ENCODE data around the gene SEC24C. TPM values are rescaled to one million over a fixed set of nuclear protein-coding genes. Genes with fewer than 3 reads are reported as not detected.
A peak's percentile ranks its signal among the peaks of the same experiment; 100 is the strongest.
"Not testable (repeated sequence)": the region's sequence is repeated elsewhere in the genome, so short reads cannot be mapped to it uniquely, and the experiment has no call there.

Gene SEC24C
- polyA plus RNA-seq, 6 donors from 2014 or later, result 20.3 to 39.4 (median 28.2) TPM

DNA sequence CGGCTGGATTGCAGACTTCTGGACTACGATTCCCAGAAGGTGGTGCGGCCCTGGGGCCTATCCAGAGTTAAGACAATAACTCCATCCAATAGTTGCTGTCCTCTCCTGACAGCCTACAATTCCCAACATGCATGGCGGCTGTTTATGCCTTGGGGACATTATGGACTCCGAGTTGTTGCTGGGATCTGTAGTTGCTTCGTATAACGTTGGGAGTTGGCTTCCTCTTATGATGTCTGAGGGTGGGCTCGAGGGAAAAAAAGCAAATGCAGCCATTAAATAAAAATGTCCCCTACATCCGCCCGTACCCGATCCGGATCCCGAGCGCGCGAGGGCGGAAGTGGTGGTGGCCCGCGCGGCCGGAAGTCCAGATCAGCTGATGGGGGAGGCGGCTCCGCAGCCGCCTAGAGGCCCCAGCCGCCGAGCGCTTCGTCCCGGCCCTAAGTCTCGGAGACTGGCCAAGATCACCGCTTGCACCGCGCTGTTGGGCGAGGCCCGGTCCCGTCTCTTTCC, 41.1 kb downstream of the SEC24C start, which contains the start of gene ZSWIM8:
Gene ZSWIM8 (plus strand): TSS at position 396 of the 510 bp plus-strand sequence. CDS start 273 bp downstream, outside the sequence.
- Mint-ChIP-seq H3K4me1 (peaks cover 40 to 49% (median 44%) of the 10 kb centered on the region in 3 donors), H3K27me3 (no peaks in the 10 kb centered on the region), H3K4me3 (peak within 1 kb of the TSS; percentile 97 to 99 (median 99)), H3K9me3 (no peaks in the 10 kb centered on the region), H3K27ac (peak within 1 kb of the TSS; percentile 96 to 99 (median 98)), H3K36me3 (peaks cover 0 to 9% of the 10 kb centered on the region in 2 donors)
- peak; percentile 86 for DNase-seq
- peak; percentile 81 to 84 for ATAC-seq (ENCODE audit: low read depth in 2 of 2)

DNA sequence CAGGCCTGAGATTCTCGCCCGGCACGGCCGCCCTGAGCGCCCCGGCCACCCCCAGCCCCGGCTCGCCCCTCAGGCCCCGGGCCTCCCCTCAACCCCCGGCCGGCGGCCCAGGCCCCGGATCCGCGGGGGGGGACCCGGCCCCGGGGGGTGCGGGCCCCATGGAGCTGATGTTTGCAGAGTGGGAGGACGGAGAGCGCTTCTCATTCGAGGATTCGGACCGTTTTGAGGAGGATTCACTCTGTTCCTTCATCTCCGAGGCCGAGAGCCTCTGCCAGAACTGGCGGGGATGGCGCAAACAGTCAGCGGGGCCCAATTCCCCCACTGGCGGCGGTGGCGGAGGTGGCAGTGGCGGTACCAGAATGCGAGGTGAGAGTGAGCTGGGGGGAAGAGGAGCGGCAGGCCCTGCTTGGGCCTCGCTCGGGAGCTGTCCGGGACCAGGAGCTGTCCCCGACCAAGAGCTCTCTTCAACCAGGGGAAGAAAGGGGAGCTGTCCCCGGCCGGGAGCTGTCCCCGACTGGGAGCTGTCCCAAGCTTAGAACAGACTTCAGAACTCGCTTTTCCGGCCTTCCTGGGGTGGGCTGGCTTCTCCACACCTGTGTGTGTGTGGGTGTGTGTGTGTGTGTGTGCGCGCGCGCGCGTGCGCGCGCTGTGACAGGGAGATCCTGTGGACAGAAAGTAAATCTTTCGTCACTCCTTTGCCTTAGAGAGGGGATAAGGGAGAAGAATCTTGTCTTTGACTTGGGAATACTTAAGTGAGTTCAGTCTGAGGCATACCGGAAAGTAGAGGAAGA, 41.7 kb downstream of the SEC24C start:
- peak; percentile 22 to 24 for ATAC-seq (ENCODE audit: low read depth in 2 of 2)
- peaks cover 0 to 14% of the 10 kb centered on the region in 2 donors for H3K36me3 Mint-ChIP-seq
- no peaks in the 10 kb centered on the region for H3K27me3 Mint-ChIP-seq
- no peak for DNase-seq
- no peaks in the 10 kb centered on the region for H3K9me3 Mint-ChIP-seq
- peak overlapping the region; percentile 96 to 99 (median 98) for H3K27ac Mint-ChIP-seq
- H3K4me3 Mint-ChIP-seq, result peak overlapping the region; percentile 97 to 99 (median 99)
- peaks cover 33 to 42% (median 37%) of the 10 kb centered on the region in 3 donors for H3K4me1 Mint-ChIP-seq

DNA sequence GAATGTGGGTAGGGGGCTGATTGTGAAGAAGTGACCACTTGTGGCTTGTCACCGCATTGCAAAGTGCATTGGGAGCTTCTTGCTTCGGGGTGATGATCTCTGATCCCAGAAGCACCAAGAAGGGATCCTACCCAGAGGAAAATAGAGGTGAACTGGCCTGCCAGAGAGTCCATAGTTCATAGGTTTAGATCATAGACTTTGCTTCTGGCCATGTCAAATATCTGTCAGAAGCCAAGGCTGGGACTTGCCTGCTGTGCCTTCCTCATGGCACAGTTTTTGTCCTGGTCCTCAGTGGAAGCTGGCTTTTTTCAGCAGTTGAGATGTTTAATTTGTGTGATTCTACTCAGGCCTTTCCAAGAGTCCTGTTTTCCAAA, 42.3 kb downstream of the SEC24C start:
- peaks cover 33 to 38% (median 34%) of the 10 kb centered on the region in 3 donors for H3K4me1 Mint-ChIP-seq
- DNase-seq (no peak), ATAC-seq (ENCODE audit: low read depth in 2 of 2) (no peak)
- peaks cover 0 to 20% of the 10 kb centered on the region in 2 donors for H3K36me3 Mint-ChIP-seq
- H3K27me3 Mint-ChIP-seq, result no peaks in the 10 kb centered on the region
- no peaks in the 10 kb centered on the region for H3K9me3 Mint-ChIP-seq
- peak overlapping the region; percentile 80 to 97 (median 94) for H3K27ac Mint-ChIP-seq
- peak overlapping the region; percentile 82 to 99 (median 94) for H3K4me3 Mint-ChIP-seq

DNA sequence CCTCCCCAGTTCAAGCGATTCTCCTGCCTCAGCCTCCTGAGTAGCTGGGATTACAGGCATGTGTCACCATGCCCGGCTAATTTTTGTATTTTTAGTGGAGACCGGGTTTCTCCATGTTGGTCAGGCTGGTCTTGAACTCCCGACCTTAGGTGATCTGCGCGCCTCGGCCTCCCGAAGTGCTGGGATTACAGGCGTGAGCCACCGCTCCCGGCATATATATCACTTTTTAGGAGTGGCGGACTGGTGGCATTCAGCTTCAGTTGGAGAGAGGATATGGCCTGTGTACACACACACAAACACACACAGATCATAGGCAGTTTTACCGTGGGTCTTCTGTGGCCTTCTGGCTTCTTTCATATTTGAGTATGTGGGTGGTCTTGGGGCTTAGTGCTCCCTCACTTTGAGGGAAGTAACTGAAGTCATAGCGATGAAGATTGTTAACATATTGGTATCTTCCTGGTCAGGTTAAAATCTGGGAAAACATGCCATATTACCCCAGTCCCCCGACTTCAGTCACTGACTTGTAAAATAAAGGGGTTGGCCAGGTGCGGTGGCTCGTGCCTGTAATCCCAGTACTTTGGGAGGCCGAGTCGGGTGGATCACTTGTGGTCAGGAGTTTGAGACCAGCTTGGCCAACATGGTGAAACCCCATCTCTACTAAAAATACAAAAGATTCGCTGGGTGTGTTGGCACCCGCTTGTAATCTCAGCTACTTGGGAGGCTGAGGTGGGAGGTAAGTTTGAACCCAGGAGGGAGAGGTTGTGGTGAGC, 43.0 kb downstream of the SEC24C start:
- Mint-ChIP-seq H3K36me3 (peaks cover 0 to 21% of the 10 kb centered on the region in 2 donors), H3K4me3 (peak overlapping the region in 7 of 8 donors; percentile 26 to 98 (median 64)), H3K27ac (peak overlapping the region in 2 of 6 donors; percentile 54 to 72), H3K4me1 (peaks cover 28 to 32% (median 29%) of the 10 kb centered on the region in 3 donors)
- ATAC-seq (ENCODE audit: low read depth in 2 of 2); H3K9me3 Mint-ChIP-seq; H3K27me3 Mint-ChIP-seq; DNase-seq: not testable (repeated sequence)

DNA sequence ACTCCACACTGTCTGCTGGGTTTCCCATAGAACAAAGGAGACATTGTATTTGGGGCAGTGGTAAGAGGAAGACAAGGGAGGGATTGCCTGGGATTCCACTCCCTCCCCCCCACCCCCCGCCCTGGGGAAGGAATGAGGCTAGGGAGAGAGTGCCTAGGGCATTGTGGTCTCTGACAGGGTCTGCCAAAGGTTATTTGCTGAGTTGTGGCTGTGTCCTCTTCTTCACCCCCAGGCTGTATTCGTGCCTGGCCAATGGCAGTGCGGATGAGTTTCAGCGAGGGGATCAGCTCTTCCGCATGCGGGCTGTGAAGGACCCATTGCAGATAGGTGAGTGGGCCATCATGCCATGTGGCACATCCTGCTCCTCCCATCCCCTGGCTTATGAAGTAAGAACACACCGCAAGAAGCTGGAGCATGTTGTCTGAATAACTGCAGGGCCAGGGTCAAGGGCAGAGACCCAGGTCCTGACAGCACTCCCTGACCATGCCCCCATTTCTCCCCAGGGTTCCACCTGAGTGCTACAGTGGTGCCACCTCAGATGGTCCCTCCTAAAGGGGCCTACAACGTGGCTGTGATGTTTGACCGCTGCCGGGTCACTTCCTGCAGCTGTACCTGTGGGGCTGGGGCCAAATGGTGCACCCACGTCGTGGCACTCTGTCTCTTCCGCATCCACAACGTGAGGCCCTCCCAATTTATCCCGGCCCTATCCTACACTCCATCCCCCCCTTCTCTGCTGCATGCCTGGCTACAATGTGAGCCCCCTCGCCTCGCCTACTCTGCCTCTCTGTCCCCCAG, 44.9 kb downstream of the SEC24C start:
- Mint-ChIP-seq H3K36me3 (peaks cover 0 to 28% of the 10 kb centered on the region in 2 donors), H3K27ac (no peak overlapping the region), H3K9me3 (no peaks in the 10 kb centered on the region), H3K27me3 (no peaks in the 10 kb centered on the region), H3K4me1 (peaks cover 15 to 25% (median 21%) of the 10 kb centered on the region in 3 donors), H3K4me3 (peak overlapping the region in 1 of 8 donors; percentile 59)
- DNase-seq (no peak), ATAC-seq (ENCODE audit: low read depth in 2 of 2) (no peak)

DNA sequence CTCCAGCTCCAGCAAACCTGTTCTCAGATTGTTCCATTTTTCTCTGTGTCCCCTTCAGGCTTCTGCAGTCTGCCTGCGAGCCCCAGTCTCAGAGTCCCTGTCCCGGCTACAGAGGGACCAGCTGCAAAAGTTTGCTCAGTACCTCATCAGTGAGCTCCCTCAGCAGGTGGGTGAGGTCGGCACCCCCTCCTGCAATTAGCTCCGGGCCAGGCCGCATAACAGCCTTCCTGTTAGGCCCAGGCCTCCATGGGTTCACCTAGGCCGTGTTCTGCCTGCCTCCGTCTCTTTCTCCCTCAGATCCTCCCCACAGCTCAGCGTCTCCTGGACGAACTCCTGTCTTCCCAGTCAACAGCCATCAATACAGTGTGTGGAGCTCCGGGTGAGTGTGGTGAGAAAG, 45.5 kb downstream of the SEC24C start:
- Mint-ChIP-seq H3K4me1 (peaks cover 15 to 23% (median 21%) of the 10 kb centered on the region in 3 donors), H3K27ac (no peak overlapping the region), H3K4me3 (peak overlapping the region in 1 of 8 donors; percentile 59), H3K9me3 (no peaks in the 10 kb centered on the region), H3K36me3 (peaks cover 0 to 28% of the 10 kb centered on the region in 2 donors), H3K27me3 (no peaks in the 10 kb centered on the region)
- DNase-seq (no peak), ATAC-seq (ENCODE audit: low read depth in 2 of 2) (no peak)

DNA sequence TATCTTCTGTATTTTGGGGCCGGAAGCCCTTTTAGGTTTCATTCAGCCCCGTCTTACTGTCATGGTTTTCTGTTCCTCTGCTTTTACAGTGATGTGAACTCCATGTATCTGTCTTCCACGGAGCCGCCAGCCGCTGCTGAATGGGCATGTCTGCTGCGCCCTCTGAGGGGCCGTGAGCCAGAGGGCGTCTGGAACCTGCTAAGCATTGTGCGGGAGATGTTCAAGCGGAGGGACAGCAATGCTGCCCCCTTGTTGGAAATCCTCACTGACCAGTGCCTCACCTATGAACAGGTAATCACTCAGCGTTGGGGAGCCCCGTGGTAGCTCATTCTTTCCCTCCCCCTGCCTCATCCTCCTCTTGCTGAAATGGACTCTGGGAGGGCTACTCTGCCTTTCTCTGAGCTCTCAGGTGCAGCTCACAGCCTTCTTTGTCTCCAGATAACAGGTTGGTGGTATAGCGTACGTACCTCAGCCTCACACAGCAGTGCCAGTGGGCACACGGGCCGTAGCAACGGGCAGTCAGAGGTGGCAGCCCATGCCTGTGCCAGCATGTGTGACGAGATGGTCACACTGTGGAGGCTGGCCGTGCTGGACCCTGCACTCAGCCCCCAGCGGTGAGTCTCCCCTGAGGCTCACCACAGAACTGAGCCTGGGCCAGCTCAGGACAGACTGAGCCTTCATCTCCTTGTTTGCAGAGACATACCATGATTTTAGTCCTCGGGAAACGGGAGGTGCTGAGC, 46.9 kb downstream of the SEC24C start:
- DNase-seq, result no peak
- H3K27me3 Mint-ChIP-seq, result no peaks in the 10 kb centered on the region
- H3K9me3 Mint-ChIP-seq, result no peaks in the 10 kb centered on the region
- ATAC-seq (ENCODE audit: low read depth in 2 of 2), result no peak
- peaks cover 0 to 28% of the 10 kb centered on the region in 2 donors for H3K36me3 Mint-ChIP-seq
- H3K4me3 Mint-ChIP-seq, result peak overlapping the region in 1 of 8 donors; percentile 41
- peaks cover 6 to 14% (median 12%) of the 10 kb centered on the region in 3 donors for H3K4me1 Mint-ChIP-seq
- H3K27ac Mint-ChIP-seq, result peak overlapping the region in 1 of 6 donors; percentile 42

DNA sequence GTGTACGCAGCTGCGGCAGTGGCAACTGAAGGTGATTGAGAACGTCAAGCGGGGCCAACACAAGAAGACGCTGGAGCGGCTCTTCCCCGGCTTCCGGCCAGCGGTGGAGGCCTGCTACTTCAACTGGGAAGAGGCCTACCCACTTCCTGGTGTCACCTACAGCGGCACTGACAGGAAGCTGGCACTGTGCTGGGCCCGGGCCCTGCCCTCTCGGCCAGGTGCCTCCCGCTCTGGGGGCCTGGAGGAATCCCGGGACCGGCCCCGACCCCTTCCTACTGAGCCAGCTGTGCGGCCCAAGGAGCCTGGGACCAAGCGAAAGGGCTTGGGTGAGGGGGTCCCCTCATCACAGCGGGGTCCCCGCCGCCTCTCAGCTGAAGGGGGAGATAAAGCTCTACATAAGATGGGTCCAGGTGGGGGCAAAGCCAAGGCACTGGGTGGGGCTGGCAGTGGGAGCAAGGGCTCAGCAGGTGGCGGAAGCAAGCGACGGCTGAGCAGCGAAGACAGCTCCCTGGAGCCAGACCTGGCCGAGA, 47.8 kb downstream of the SEC24C start:
- no peak for ATAC-seq (ENCODE audit: low read depth in 2 of 2)
- no peak overlapping the region for H3K27ac Mint-ChIP-seq
- no peak for DNase-seq
- H3K4me3 Mint-ChIP-seq, result no peak overlapping the region
- no peaks in the 10 kb centered on the region for H3K9me3 Mint-ChIP-seq
- peaks cover 0 to 6% (median 6%) of the 10 kb centered on the region in 3 donors for H3K4me1 Mint-ChIP-seq
- H3K36me3 Mint-ChIP-seq, result peaks cover 0 to 28% of the 10 kb centered on the region in 2 donors
- no peaks in the 10 kb centered on the region for H3K27me3 Mint-ChIP-seq

DNA sequence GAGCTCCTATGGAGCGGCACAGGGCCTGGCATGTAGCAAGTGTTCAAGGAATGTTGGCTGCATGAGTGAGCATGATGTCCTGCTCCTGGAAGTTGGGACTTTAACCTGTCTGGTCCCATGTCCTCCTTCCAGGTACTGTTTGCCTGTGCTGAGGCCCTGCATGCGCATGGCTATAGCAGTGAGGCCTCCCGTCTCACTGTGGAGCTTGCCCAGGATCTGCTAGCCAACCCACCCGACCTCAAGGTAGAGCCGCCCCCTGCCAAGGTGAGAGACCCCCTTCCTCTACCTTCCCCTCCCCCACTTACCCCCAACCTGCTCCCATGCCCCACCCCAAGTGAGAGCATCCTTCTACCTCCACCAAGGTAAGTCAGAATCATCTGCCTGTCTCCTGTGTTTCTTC, 49.3 kb downstream of the SEC24C start:
- no peak for ATAC-seq (ENCODE audit: low read depth in 2 of 2)
- Mint-ChIP-seq H3K4me1 (peaks cover 0 to 6% (median 5%) of the 10 kb centered on the region in 3 donors), H3K4me3 (no peak overlapping the region), H3K27ac (peak overlapping the region in 3 of 6 donors; percentile 24 to 87 (median 62)), H3K27me3 (no peaks in the 10 kb centered on the region), H3K36me3 (peaks cover 0 to 28% of the 10 kb centered on the region in 2 donors), H3K9me3 (no peaks in the 10 kb centered on the region)
- no peak for DNase-seq

DNA sequence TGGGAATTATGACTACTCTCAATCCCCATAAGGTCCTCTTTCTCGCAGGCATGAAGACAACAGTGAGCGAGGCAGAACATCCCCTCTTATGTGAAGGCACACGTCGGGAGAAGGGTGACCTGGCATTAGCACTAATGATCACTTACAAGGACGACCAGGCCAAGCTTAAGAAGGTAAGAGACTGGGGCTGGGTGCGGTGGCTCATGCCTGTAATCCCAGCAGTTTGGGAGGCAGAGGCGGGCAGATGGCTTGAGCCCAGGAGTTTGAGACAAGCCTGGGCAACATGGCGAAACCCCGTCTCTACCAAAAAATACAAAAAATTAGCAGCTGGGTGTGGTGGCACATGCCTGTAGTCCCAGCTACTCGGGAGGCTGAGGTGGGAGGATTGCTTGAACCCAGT, 51.3 kb downstream of the SEC24C start:
- ATAC-seq (ENCODE audit: low read depth in 2 of 2); H3K9me3 Mint-ChIP-seq; H3K27me3 Mint-ChIP-seq; DNase-seq; H3K4me1 Mint-ChIP-seq; H3K4me3 Mint-ChIP-seq: not testable (repeated sequence)
- H3K27ac Mint-ChIP-seq, result peak overlapping the region in 1 of 6 donors; percentile 32
- H3K36me3 Mint-ChIP-seq, result peaks cover 0 to 16% of the 10 kb centered on the region in 2 donors

DNA sequence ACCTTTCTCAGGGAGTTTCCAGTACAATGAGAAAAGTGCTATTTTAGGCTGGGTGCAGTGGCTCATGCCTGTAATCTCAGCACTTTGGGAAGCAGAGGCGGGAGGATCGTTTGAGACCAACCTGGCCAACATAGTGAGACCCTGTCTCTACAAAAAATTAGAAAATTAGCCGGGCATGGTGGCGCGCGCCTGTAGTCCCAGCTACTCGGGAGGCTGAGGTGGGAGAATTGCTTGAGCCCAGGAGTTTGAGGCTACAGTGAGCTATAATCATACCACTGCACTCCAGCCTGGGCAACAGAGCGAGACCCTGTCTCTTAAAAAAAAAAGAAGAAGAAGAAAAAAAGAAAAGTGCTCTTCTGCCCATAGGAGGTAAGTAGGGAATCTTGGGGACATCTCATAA, 51.9 kb downstream of the SEC24C start:
- not testable (repeated sequence) for H3K4me3 Mint-ChIP-seq; ATAC-seq (ENCODE audit: low read depth in 2 of 2); H3K27me3 Mint-ChIP-seq; H3K4me1 Mint-ChIP-seq; H3K9me3 Mint-ChIP-seq; DNase-seq
- peaks cover 0 to 12% of the 10 kb centered on the region in 2 donors for H3K36me3 Mint-ChIP-seq
- peak overlapping the region in 3 of 6 donors; percentile 27 to 55 (median 44) for H3K27ac Mint-ChIP-seq

DNA sequence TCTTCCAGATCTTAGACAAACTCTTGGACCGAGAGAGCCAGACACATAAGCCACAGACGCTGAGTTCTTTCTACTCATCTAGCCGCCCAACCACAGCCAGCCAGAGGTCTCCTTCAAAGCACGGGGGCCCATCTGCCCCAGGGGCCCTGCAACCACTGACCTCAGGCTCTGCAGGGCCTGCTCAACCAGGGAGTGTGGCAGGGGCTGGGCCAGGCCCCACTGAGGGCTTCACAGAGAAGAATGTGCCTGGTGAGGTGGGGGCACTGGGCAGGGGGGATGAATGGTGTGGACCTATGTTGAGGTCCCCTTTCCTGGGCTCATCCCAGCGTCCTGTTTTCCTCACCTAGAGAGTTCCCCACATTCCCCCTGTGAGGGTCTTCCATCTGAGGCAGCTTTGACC, 52.6 kb downstream of the SEC24C start:
- H3K27ac Mint-ChIP-seq, result peak overlapping the region in 2 of 6 donors; percentile 55 to 63
- H3K9me3 Mint-ChIP-seq, result no peaks in the 10 kb centered on the region
- no peak for ATAC-seq (ENCODE audit: low read depth in 2 of 2)
- H3K27me3 Mint-ChIP-seq, result no peaks in the 10 kb centered on the region
- DNase-seq, result no peak
- H3K4me3 Mint-ChIP-seq, result peak overlapping the region in 1 of 8 donors; percentile 77
- peaks cover 0 to 10% (median 3%) of the 10 kb centered on the region in 3 donors for H3K4me1 Mint-ChIP-seq
- peaks cover 0 to 7% of the 10 kb centered on the region in 2 donors for H3K36me3 Mint-ChIP-seq

All from naive B cell (primary cell).